Body of pancreas (tissue), 4 donors: ENCODE measurements around the gene MEDAG.

Experiments
- POLR2A ChIP-seq, 3 donors: fragments of 450-650 bp; IDR thresholded peaks; one replicate each; pipeline ENCODE4 v1.6.1; 2016; ENCODE audit warnings: antibody characterized with exemption in 3 of 3, mild to moderate bottlenecking in 2 of 3
- TF ChIP-seq, protein P1 (sequence below), 7 experiments: fragments of 450-650 bp in 4 of 7; fragments of 200-600 bp in 3 of 7; sonication (generic) in 3 of 7; IDR thresholded peaks; one replicate each; pipeline ENCODE4 v1.5.1; 2016 to 2019; ENCODE audit warnings: antibody characterized with exemption in 7 of 7

- TF ChIP-seq, protein P1, sequence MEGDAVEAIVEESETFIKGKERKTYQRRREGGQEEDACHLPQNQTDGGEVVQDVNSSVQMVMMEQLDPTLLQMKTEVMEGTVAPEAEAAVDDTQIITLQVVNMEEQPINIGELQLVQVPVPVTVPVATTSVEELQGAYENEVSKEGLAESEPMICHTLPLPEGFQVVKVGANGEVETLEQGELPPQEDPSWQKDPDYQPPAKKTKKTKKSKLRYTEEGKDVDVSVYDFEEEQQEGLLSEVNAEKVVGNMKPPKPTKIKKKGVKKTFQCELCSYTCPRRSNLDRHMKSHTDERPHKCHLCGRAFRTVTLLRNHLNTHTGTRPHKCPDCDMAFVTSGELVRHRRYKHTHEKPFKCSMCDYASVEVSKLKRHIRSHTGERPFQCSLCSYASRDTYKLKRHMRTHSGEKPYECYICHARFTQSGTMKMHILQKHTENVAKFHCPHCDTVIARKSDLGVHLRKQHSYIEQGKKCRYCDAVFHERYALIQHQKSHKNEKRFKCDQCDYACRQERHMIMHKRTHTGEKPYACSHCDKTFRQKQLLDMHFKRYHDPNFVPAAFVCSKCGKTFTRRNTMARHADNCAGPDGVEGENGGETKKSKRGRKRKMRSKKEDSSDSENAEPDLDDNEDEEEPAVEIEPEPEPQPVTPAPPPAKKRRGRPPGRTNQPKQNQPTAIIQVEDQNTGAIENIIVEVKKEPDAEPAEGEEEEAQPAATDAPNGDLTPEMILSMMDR (IDR thresholded peaks at IDR 0.05): no peak
- no peak for TF ChIP-seq POLR2A (IDR thresholded peaks at IDR 0.05)
Measured at GRCh38 chr13:30872276-30872594, 33.8 kb upstream of the MEDAG start.
